GM19324 (cell line): ENCODE measurements around the gene HERPUD1.

Experiments used
- ATAC-seq: cut with Tn5 transposase; IDR thresholded peaks from one replicate; pipeline ENCODE4 v1.9.1; 2021; ENCODE audit warnings: mild to moderate bottlenecking, moderate library complexity; ENCODE audit not compliant: unreplicated experiment, low FRiP score

Gene HERPUD1

DNA sequence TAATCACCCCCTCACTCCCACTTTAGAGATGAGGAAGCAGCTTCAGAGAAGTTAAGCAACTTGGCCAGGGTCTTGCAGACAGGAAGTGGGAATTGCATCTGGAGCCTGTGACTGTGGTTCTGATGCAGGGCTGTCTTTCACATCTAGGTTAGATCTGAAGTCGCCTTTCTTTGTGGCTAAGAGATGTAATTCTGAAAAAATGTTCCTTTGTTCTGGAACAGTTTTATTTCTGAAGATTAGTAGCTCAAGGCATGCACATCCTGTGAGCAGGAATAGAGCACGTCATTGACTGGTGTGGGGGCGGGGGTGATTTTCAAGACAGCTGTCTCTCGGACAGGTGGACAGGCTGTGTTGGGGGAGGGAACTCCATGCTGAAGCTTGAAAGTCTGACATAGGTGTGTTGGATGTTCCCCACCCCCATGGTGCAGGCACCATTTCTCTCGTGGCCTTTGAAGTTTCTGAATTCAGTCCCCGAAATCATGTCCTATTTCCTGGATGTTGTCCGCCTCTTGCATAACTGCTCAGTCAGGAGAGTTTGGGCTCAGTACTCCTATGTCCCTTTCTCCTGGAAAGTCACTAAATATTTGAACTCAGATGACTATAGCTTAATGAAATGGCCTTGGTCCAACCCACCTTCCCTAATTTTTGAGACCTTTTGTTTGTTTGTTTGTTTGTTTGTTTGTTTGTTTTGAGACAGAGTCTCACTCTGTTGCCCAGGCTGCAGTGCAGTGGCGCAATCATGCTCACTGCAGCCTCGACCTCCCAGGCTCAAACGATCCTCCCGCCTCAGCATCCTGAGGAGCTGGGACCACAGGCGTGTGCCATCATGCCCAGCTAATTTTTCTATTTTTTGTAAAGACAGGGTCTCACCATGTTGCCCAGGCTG lies 21.0 kb upstream of the HERPUD1 start:
- no peak for ATAC-seq

DNA sequence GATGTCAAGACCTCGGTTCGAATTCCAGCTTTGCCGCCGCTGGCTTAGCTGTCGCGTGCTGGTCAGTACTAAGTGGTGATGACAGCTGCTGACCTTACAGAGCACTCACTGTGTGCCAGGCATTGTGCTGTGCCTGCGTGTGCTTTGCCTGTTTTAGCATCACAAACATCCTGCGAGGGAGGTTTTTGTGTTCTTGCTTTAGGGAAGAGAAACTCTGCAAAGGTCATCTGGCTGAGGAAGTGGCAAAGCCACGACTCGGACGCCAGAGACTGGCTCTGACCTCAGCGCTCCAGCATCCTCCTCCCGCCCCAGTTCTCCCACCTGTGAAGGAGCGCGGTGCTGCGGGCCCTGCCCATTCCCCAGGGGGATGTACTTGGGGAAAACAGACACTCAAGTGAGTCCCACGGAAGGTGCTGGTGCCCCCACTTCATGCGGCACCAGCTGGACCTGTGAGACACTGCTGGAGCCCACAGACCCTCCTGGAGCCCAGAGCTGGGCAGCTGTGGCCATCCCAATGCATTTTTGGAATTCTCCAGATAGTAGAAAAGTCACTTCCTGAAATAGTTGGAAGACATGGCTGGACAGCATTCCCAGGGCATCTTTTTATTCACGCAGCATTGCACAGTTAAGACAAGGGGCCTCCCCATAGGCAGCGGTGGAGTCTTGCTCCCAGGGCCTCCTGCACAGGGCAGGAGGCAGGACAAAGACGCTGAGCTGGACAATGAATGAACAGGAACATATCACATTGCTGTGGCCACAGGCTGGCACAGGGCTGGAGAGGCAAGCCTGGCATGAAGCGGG lies 20.0 kb upstream of the HERPUD1 start:
- ATAC-seq: peak; percentile 60

DNA sequence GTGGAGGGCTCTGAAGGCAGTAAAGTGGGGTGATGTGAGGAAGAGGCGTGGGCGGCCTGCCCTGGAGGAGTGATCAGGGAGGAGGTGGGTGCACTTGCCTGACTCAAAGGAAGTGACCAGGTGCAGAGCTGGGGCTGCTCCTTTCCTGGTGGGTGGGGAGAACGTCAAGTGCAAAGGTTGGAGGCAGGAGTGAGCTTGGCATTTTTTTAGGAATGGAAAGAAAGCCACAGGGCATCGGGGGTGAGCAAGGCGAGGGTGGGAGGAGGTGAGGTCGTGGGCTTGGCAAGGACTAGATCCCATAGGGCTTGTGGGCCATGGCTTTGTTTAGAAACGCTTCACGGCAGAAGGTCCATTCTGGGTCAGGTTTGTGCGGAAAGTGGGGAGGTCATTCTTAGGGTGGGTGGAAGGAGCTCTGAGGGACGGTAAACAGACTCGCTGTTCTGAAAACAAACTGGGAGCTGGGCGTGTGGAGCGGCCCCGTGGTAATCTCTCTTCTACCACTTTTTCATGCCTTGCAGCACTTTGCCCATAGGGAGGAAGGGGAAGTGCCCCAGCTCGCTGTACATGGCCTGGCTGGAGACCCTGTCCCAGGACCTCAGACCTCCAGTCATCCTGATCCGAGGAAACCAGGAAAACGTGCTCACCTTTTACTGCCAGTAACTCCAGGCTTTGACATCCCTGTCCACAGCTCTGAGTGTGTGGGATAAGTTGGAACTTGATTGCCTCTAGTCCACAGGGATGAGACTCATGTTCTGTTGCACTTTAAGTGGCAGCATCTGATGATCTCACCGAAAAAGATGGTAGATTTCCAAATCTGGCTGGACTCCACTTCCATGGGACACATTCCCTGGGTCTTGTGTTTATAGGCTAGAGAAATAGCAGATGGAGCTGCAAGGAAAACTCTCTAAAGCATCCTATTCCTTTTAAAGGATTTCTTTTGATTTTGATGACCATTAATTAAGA lies 18.9 kb upstream of the HERPUD1 start:
- no peak for ATAC-seq

DNA sequence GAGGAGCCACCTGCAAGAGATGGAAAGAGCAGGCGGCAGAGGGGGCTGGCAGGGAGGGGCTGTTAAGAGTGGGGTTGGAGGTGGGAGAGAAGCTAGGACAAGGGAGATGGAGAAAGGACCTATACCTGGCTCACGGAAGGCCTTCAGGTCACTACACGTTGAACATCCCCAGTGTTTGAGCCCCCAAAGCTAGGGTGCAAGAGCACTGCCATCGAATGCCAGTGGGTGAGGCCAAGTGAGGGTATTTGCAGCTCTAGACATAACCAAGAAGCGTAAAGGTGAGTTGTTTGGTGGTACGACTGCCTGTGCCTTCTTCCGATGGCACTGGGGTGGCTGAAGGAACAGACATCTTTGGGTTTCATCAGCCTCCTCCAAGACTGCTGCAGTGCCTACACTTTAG lies 17.0 kb upstream of the HERPUD1 start:
- no peak for ATAC-seq

DNA sequence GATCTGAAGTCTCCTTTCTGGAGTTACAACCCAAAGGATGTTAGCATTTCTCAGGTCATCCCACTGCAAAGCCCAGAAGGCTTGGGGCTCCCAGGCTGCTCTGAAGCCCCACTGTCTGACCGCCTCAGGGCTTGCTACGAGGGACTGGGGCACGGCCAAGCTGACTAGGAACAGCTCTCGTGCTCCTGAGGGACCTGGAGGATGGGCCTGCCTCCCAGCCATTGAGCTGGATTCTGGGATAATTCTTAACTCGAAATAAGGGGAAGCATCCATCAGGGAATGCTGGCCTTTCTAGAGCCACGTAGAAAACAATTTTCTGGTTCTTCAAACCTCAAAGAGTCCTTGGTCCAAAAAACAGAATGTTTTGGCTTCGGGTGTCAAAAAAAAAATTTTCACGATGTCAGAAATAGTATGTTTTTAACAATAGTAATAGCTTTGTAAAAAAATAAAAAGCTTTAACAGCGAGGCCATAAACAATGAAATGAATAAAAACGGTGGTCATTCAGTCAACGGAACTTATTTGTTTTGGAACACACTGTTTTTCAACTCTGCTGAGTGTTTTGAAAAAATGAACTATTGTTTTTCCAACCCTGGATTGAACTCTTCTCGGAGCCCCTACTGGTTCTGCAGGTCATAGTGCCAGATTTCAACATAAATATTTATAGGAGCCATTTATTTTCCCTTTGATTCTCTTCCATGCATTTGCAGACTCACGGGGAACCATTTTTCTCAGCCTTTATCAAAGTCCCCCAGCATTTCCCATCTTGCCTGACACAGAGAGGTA lies 16.4 kb upstream of the HERPUD1 start:
- ATAC-seq: no peak

DNA sequence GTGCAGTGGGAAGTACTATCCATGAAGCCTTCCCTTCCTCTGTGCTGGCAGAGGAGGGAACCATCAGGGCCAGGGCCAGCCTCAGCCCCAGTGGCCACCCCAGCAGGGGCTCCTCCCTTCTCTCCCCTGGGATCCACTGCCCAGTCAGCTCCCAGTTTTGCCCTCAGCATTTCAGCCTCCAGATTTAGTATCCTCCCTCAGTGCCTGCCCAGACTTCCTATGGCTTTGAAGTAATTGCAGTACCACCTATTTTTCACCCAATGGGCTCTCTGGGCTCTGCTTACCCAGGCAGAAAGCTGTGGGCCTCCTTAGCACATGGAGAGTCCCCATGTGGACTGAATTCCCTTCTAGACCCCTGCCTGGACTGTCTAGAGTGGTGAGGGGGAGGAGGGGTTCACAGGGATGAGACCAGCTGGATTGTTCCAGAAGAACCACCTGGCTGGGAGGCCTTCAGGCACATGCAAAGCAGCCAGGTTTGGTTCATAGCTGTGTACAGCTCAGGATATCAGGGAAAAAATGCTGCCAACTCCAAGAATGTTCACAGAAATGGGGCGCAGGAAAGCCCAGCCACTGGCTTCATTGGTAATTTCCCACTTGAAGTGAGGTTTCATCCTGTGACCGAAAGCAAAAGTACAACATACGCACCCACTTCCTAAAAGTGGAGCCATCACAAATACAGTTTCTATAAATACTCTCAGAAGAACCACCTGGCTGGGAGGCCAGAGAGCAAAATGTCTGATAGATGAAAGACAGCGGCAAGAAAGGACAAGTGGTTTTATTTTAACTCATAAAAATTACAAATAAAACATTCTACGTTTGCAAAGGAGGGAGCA lies 15.2 kb upstream of the HERPUD1 start:
- ATAC-seq: no peak

DNA sequence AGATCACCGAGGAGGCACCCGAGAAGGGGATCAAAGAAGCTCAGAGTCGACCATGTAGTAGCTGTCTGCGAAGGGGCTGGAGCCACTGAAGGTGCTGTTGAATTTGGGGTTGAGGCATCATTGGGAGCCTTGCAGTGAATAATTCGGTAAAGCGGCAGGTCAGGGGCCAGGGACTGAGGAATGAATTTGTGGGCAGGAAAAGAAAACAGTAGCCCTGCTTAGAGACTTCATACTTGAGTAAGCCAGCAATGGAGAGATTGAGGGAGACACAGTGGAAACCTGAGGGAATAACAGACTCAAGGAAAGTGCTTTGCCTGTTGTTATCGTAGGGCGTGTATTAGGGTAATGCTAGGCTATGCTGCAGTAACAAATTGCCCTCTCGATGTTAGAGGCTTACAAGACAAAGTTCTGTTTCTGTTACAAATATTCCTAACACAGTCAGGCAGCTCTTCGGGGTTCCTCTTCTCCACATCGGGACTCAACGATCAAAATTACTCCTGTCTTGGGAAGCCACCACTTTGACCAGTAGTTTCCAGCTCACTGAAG lies 13.4 kb upstream of the HERPUD1 start:
- ATAC-seq: no peak

DNA sequence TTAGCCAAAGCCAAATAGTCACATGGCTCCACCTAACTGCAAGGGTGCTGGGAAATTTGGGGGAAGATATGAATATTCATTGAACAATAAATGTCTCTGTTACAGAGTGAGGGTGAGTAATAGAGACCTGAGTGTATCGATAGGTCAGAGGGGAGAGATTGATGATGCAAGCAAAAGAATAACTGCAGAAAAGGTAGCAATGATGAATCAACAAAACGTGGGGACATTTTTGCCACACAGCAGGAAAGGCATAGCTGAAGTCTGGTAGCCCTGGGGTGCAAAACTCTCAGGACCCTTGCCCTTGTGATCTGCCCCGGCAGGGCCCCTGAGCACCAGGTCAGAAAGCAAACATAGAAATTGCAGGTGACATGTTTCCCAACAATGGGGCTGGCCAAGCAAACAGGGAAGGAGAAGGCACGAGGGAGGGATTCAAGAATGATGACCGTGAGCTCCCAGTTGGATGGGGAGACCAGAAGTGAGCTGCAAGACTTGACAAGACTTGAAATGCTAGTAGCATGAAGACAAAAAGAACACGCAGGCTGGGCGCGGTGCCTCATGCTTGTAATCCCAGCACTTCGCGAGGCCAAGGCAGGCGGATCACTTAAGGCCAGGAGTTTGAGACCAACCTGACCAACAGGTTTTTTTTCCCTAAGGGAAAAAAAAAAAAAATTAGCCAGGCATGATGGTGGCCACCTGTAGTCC lies 12.7 kb upstream of the HERPUD1 start:
- no peak for ATAC-seq

DNA sequence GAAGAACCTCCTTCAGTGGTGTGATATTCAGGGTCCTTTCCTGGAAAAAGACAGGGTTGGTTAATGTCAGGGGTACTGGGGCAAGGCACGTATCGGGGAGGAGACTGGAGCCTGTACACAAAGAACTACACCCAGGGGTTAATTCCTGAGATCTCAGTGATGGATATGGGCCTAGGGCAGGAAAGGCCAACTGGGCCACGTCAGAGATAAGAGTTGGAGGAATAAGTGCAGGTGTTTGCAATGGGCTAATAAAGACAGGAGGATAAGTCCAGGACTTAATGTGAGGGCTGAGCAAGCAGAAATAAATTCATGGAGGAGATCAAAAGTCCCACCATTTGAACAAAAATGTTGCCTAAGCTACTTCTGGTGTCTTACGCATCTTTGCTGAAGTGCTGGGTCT lies 10.4 kb upstream of the HERPUD1 start:
- no peak for ATAC-seq

DNA sequence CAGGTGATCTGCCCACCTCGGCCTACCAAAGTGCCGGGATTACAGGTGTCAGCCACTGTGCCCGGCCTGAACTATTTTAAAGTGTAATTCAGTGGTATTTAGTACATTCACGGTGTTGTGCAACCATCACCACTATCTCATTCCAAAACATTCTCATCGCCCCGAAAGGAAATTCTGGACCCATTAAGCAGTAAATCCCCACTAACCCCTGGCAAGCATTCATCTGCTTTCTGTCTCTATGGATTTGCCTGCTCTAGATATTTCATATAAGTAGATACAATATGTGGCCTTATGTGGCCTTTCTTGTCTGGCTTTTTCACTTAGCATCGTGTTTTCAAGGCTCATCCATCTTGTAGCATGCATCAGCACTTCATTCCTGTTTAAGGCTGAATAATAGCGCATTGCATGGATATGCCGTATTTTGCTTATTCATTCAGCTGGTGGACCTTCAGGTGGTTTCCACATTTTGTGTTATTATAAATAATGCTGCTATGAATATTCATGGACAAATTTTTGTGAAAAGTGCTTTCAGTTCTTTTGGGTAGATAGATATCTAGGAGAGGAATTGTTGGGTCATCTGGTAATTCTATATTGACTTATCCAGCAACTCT lies 8.4 kb upstream of the HERPUD1 start:
- ATAC-seq: no peak

DNA sequence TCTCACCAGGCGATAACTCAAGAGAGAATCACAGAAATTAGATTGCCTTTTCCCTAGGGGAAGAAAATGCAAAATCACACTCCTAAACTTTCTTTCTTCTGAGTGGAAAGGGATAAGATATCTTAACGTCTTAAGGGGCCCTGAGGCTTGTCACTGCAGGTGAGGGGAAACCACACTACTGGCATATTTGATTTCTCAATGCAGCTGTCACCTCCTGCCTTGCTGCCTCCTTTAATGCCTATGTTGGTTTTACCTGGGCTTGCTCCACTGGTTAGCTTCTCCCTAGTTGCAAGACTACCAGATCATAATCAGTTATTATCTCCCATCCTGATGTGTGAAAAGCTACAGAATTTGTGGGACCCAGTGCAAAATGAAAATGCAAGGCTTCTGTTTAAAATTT lies 4.5 kb upstream of the HERPUD1 start:
- no peak for ATAC-seq

DNA sequence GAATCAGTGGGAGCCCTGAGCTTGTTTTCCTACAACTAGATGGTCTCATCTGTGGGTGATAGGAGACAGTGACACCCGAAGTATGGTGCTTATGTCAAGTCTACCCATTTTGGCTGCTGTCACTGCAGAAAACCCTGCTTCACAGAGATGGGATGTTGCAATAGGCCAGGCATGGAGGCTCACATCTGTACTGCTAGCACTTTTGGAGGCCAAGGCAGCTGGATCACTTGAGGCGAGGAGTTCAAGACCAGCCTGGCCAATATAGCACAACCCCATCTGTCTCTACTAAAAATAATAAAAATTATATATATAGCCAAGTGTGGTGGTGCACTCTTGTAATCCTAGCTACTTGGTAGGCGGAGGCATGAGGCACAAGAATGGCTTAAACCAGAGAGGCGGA lies 2.3 kb upstream of the HERPUD1 start:
- ATAC-seq: no peak

DNA sequence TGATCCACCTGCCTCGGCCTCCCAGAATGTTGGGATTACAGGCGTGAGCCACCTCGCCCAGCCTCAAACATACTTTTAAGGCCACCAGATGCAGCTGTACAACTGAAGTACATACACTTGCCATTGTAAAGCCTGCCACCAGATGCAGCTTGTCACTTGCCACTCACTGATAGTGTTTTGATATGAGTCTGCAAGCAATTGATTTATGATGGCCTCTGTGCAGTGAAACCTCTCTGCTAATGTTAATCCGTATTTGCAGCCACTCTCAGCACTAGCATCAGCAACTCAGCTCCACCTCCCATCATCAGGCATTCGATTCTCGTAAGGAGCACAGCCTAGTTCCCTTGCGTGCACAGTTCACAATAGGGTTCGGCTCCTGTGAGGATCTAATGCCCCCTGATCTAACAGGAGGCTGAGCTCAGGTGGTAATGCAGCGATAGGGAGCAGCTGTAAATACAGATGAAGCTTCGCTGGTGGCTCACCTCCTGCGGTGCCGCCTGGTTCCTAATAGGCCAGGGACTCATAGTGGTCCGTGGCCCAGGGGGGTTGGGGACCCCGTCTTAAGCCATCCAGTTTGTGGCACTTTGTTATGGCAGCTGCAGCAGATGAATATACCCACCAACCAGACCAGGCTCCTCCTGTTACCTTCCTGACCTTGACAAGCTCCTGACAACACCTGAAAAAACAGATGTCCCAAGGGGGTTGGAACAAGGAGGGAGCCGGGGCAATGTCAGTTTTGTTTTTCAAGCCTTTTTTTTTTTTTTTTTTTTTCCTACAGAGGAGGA lies 1.3 kb upstream of the HERPUD1 start:
- no peak for ATAC-seq

DNA sequence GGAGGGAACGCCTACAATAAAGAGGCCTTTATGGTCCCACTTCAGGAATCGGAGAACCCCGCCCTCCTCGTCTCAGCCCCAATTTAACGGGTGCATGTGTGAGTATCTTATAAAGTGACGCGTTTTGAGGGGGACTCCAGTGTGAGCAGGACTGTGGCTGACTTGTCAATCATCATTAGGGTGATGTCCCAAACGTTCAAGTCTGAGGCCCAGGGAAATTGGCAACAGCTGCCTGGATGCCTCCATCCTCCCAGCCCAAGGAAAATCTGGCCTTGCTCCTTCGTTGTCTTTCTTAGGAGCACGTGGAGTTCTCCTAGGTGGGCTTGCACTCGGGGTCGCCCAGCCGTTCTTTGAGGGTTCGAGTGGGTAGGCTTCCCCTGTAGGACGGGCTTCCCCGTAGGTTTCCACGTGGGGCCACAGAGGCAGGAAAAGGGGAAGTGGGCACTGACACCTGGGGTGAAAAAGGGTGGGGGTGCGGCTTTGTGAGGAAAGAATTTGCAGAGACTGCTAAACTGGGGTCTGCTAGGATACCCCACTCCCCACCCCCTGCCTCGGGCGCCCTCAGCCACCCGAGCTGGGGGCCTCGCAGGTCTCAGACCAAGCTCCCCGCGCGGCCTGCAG lies 561 bp upstream of the HERPUD1 start:
- ATAC-seq: peak; percentile 47

DNA sequence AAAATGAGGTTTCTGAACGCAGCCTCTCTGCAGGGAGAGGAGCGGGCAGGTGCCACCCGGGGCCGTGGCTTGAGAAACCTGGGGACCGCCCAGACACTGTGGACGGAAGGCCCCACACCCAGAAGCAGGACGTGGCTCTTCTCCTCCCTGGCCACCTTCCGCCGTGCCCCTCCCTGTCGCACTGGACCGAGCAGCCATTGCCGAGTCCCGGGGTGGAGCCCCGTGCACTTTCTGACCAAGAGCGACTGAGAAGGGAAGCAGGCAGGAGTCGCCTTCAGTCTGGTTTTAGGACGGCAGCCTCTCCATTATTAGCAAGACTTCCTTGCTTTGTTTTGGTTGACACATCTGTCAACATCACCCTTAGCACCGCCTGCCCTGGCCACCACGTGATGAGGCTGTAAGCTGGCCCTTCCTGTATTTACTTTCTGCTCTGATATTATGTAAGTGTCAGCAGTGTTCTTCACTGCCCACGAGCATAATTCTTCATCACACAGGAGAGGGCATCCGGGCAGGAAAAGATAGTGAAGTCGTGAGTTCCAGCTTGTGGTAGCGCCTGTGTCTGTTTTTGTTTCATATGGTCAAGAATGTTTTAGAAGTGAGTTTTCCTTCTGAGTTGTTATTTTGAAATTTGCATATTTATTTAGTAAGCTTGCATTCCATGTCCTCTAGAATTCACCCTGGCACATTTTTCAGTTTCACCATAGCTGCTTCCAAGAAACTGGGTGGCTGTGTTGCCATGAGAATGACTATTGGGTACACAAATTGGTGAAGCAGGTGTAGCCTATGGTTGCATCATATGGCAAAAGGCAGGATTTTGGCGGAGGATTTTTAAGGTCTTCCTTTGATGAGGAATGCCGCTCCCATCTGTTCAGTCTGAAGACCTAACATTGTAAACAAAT lies 1.0 kb downstream of the HERPUD1 start:
- ATAC-seq: no peak
